GM12892 (cell line): ENCODE data around the gene TRPV3.

ENCODE experiments used
- POLR2A ChIP-seq: IDR thresholded peaks from 2 replicates; pipeline ENCODE4 v1.6.1; 2011; ENCODE audit warnings: low read depth, low read length, control low read depth
- POLR2AphosphoS5 ChIP-seq: IDR thresholded peaks from 2 replicates; pipeline ENCODE4 v1.6.1; 2011; ENCODE audit warnings: low read depth, low read length, control low read depth
- TAF1 ChIP-seq: IDR thresholded peaks from 2 replicates; pipeline ENCODE4 v1.6.1; 2011; ENCODE audit warnings: low read depth, mild to moderate bottlenecking, control low read depth, low read length, borderline replicate concordance

GRCh38 chr17:3598078-3598477, 40.5 kb upstream of the TRPV3 start:
- TF ChIP-seq POLR2A (no peak), POLR2AphosphoS5 (no peak), TAF1 (no peak)
